ENCODE measurements around the gene ABCD1. TPM values are rescaled to one million over a fixed set of nuclear protein-coding genes. Genes with fewer than 3 reads are reported as not detected.

ABCD1 gene
- total and polyA plus RNA-seq, 9 of the 15 experiments (the other 6 are each of a cell fraction or from before 2014, with no cell fraction given), result 0.07 to 6.9 (median 2.2) TPM

DNA sequence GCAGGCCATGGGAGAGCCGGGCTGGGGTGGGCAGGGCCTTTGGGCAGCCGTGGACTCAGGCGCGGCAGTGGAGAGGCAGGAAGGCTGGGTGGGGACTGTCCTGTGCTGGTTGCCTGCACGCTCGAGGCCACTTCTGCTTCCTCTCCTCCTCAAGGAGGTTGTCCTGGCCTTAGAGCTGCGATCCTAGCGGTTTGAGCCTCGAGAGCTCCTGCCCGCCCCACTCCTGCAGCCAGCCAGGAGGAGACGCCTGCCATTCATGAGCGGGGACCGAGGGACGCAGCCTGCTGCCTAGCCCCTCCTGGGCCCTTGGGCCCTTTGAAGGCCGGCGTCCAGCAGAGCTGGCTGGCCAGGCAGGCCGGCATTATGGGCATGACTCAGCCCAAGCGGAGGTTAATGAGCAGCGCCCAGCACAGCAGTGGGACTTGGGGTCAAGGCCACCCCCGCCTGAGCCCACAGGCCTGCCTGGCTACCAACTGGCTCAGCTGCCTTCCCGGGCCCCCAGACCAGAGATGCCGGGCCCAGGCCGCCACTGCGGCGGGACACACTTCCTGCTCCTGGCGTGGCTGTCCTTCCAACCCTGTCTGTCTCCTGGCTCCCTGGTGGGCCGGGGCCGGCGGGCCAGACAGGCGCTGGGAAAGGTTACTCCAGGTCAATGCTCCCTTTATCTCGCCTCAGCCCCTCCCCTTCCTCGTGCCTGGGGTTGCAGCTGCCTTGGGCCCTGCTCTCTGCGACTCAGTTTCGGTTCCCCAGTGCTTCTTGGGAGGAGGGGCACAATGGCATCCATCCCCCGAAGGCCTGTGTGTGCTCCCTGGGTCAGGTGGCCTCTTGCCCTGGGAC is 1.8 kb downstream of the ABCD1 start (continued):
- no peak for TF ChIP-seq ZFP30 (CRISPR knock-in tag; IDR thresholded peaks at IDR 0.05; ENCODE audit: borderline replicate concordance)
- TF ChIP-seq ZNF655 (CRISPR knock-in tag; IDR thresholded peaks at IDR 0.05), result no peak
- no peak for TF ChIP-seq PREB (CRISPR knock-in tag; IDR thresholded peaks at IDR 0.05)
- no peak for TF ChIP-seq AFF4 (CRISPR knock-in tag; IDR thresholded peaks at IDR 0.05)
- TF ChIP-seq, protein P1, sequence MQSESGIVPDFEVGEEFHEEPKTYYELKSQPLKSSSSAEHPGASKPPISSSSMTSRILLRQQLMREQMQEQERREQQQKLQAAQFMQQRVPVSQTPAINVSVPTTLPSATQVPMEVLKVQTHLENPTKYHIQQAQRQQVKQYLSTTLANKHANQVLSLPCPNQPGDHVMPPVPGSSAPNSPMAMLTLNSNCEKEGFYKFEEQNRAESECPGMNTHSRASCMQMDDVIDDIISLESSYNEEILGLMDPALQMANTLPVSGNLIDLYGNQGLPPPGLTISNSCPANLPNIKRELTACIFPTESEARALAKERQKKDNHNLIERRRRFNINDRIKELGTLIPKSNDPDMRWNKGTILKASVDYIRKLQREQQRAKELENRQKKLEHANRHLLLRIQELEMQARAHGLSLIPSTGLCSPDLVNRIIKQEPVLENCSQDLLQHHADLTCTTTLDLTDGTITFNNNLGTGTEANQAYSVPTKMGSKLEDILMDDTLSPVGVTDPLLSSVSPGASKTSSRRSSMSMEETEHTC (IDR thresholded peaks at IDR 0.05), result no peak
- TF ChIP-seq POLR2AphosphoS2 (IDR thresholded peaks at IDR 0.05; ENCODE audit: low read length), result no peak
- TF ChIP-seq NFXL1 (CRISPR knock-in tag; IDR thresholded peaks at IDR 0.05), result no peak
- TF ChIP-seq BRD9 (IDR thresholded peaks at IDR 0.05; ENCODE audit: low read depth, partially characterized antibody), result no peak
- no peak for TF ChIP-seq FOXJ3 (CRISPR knock-in tag; IDR thresholded peaks at IDR 0.05)
- TF ChIP-seq MTA3 (IDR thresholded peaks at IDR 0.05; ENCODE audit: borderline replicate concordance), result no peak; the same call in 1 of the 2 replicates
- TF ChIP-seq, protein P2, sequence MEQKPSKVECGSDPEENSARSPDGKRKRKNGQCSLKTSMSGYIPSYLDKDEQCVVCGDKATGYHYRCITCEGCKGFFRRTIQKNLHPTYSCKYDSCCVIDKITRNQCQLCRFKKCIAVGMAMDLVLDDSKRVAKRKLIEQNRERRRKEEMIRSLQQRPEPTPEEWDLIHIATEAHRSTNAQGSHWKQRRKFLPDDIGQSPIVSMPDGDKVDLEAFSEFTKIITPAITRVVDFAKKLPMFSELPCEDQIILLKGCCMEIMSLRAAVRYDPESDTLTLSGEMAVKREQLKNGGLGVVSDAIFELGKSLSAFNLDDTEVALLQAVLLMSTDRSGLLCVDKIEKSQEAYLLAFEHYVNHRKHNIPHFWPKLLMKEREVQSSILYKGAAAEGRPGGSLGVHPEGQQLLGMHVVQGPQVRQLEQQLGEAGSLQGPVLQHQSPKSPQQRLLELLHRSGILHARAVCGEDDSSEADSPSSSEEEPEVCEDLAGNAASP (IDR thresholded peaks at IDR 0.05), result no peak; the same call in 1 of the 2 replicates
- TF ChIP-seq GABPB2 (CRISPR knock-in tag; conservative IDR thresholded peaks at IDR 0.05), result no peak
- no peak for TF ChIP-seq HDAC1 (IDR thresholded peaks at IDR 0.05)
- no peak for TF ChIP-seq MTA1 (IDR thresholded peaks at IDR 0.05; ENCODE audit: borderline replicate concordance)
